GM12878 (cell line): Measurements from ENCODE around the gene MGARP. TPM values are rescaled to one million over a fixed set of nuclear protein-coding genes. Genes with fewer than 3 reads are reported as not detected.

ENCODE experiments used
- BCL11A ChIP-seq: IDR thresholded peaks from 2 replicates; pipeline ENCODE4 v1.6.1; 2011; ENCODE audit warnings: low read depth, low read length
- BCLAF1 ChIP-seq: fragments of 450-650 bp; IDR thresholded peaks from 2 replicates; pipeline ENCODE4 v1.6.1; 2017; ENCODE audit warnings: antibody characterized with exemption, mild to moderate bottlenecking, moderate library complexity
- BRCA1 ChIP-seq: IDR thresholded peaks from 2 replicates; pipeline ENCODE4 v1.6.1; 2011; ENCODE audit warnings: low read depth, low read length, improper control_type of control experiment
- CHD2 ChIP-seq: IDR thresholded peaks from 2 replicates; pipeline ENCODE4 v1.6.1; 2011; ENCODE audit warnings: low read depth, low read length, improper control_type of control experiment, borderline replicate concordance
- CHD4 ChIP-seq: fragments of 200-600 bp; sonication (generic); IDR thresholded peaks from 2 replicates; pipeline ENCODE4 v1.6.1; 2016; ENCODE audit warnings: mild to moderate bottlenecking
- GATAD2B ChIP-seq: fragments of 450-650 bp; conservative IDR thresholded peaks from 2 replicates; pipeline ENCODE4 v1.6.1; 2017; ENCODE audit warnings: low read depth, mild to moderate bottlenecking, moderate library complexity
- IRF4 ChIP-seq: IDR thresholded peaks from 2 replicates; pipeline ENCODE4 v1.6.1; 2011; ENCODE audit warnings: low read depth, low read length
- KAT2A ChIP-seq: conservative IDR thresholded peaks from 2 replicates; pipeline ENCODE4 v1.6.1; 2011; ENCODE audit warnings: low read depth, low read length; ENCODE audit not compliant: control insufficient read depth
- MEF2B ChIP-seq: fragments of 450-650 bp; IDR thresholded peaks from 2 replicates; pipeline ENCODE4 v1.6.1; 2018; ENCODE audit warnings: mild to moderate bottlenecking, moderate library complexity; ENCODE audit not compliant: partially characterized antibody, poor library complexity, severe bottlenecking
- MLLT1 ChIP-seq: fragments of 450-650 bp; IDR thresholded peaks from 2 replicates; pipeline ENCODE4 v1.6.1; 2016; ENCODE audit warnings: mild to moderate bottlenecking
- MYB ChIP-seq: fragments of 150-350 bp; IDR thresholded peaks from 2 replicates; pipeline ENCODE4 v1.6.1; 2014; ENCODE audit warnings: mild to moderate bottlenecking, low read depth, low read length, borderline replicate concordance
- NBN ChIP-seq: fragments of 450-650 bp; IDR thresholded peaks from 2 replicates; pipeline ENCODE4 v1.6.1; 2016
- NR2C1 ChIP-seq: fragments of 450-650 bp; IDR thresholded peaks from 2 replicates; pipeline ENCODE4 v1.6.1; 2017; ENCODE audit warnings: antibody characterized with exemption, mild to moderate bottlenecking, moderate library complexity
- NR2C2 ChIP-seq: IDR thresholded peaks from 2 replicates; pipeline ENCODE4 v1.6.1; 2011; ENCODE audit warnings: borderline replicate concordance, low read depth; ENCODE audit not compliant: control insufficient read depth, insufficient read length
- POLR2AphosphoS2 ChIP-seq: IDR thresholded peaks from 2 replicates; pipeline ENCODE4 v1.6.1; 2011; ENCODE audit warnings: low read depth, mild to moderate bottlenecking, low read length, improper control_type of control experiment, moderate library complexity
- RAD51 ChIP-seq: fragments of 450-650 bp; IDR thresholded peaks from 2 replicates; pipeline ENCODE4 v1.6.1; 2016; ENCODE audit warnings: moderate library complexity, mild to moderate bottlenecking, inconsistent platforms
- TBL1XR1 ChIP-seq: IDR thresholded peaks from 2 replicates; pipeline ENCODE4 v1.6.1; 2012; ENCODE audit warnings: low read depth, low read length, improper control_type of control experiment
- TCF3 ChIP-seq: IDR thresholded peaks from 2 replicates; pipeline ENCODE4 v1.6.1; 2012; ENCODE audit warnings: low read depth, mild to moderate bottlenecking, low read length, borderline replicate concordance; ENCODE audit not compliant: insufficient read depth
- ZBTB4 ChIP-seq: fragments of 450-650 bp; formaldehyde crosslinking; IDR thresholded peaks from 2 replicates; pipeline ENCODE4 v1.4.0; 2022; ENCODE audit warnings: mild to moderate bottlenecking, moderate library complexity
- ZNF687 ChIP-seq: fragments of 450-650 bp; IDR thresholded peaks from 2 replicates; pipeline ENCODE4 v1.6.1; 2017; ENCODE audit warnings: mild to moderate bottlenecking, moderate library complexity
- polyA plus RNA-seq, 11 experiments: library from polyadenylated mRNA; depleted of rRNA in 4 of 11; unstranded in 6 of 11; stranded (reverse) in 5 of 11; fragments of >200 nt; fragmentation: Nextera tagmentation in 4 of 11; fragmentation: Illumina TruSeq in 1 of 11; extraction: Ambion mirVana in 4 of 11; extraction: Trizol in 1 of 11; gene quantifications; 1 replicate in 1 of 11; 2 replicates in 10 of 11; pipeline versions ENCODE4 v1.2.1 to v1.2.3, GENCODE V29; 2011 to 2016; ENCODE audit warnings: inconsistent platforms in 2 of 11, missing spikeins in 2 of 11, low read depth in 1 of 11
- total RNA-seq, 4 experiments: library from RNA; depleted of rRNA in 3 of 4; stranded (reverse); fragments of >200 nt in 3 of 4; fragmentation: Illumina TruSeq in 1 of 4; extraction: Trizol in 1 of 4; gene quantifications; 2 replicates each; pipeline versions ENCODE4 v1.2.1 to v1.2.3, GENCODE V29; 2013 to 2021

MGARP gene
- total and polyA plus RNA-seq, 10 of the 15 experiments (the other 5 are each of a cell fraction or from before 2014, with no cell fraction given) = 0.04 to 0.23 (median 0.08) TPM; not detected in 7

- no peak for TF ChIP-seq BCLAF1
- TF ChIP-seq IRF4 = peak; percentile 82
- no peak for TF ChIP-seq BRCA1
- no peak for TF ChIP-seq GATAD2B
- no peak for TF ChIP-seq KAT2A
- no peak for TF ChIP-seq NR2C2
- no peak for TF ChIP-seq MLLT1
- TF ChIP-seq MEF2B = peak; percentile 74
- no peak for TF ChIP-seq CHD2
- TF ChIP-seq POLR2AphosphoS2 = no peak
- TF ChIP-seq BCL11A = no peak
- no peak for TF ChIP-seq CHD4
- no peak for TF ChIP-seq ZBTB4 (CRISPR knock-in tag)
- no peak for TF ChIP-seq MYB
- no peak for TF ChIP-seq RAD51
- TF ChIP-seq TBL1XR1 = no peak
- no peak for TF ChIP-seq ZNF687
- TF ChIP-seq NR2C1 = no peak
- no peak for TF ChIP-seq NBN
- TF ChIP-seq TCF3 = no peak
Observed at GRCh38 chr4:139297001-139297410, 17.0 kb upstream of the MGARP start (continued).
